NT2/D1 (cell line): ENCODE measurements around the gene LPP.

Source experiments
- DNase-seq: peaks from one replicate; pipeline ENCODE4 v3.0.0-alpha.2; 2011; ENCODE audit warnings: low read depth, low spot score
- H3K27me3 ChIP-seq: 2 replicates; pipeline ENCODE4 v1.6.0; 2011; ENCODE audit warnings: mild to moderate bottlenecking; ENCODE audit not compliant: insufficient read length, insufficient read depth
- H3K36me3 ChIP-seq: 2 replicates; pipeline ENCODE4 v1.6.1; 2011; ENCODE audit warnings: mild to moderate bottlenecking, low read length, mixed read lengths; ENCODE audit not compliant: insufficient read depth, insufficient read length
- H3K4me1 ChIP-seq: 2 replicates; pipeline ENCODE4 v1.5.1; 2011; ENCODE audit not compliant: insufficient read depth, insufficient read length
- H3K4me3 ChIP-seq: 2 replicates; pipeline ENCODE4 v1.5.1; 2011; ENCODE audit warnings: low read depth; ENCODE audit not compliant: insufficient read length
- H3K9ac ChIP-seq: 2 replicates; pipeline ENCODE4 v1.6.0; 2011; ENCODE audit warnings: low read depth; ENCODE audit not compliant: insufficient read length
- H3K9me3 ChIP-seq: 2 replicates; pipeline ENCODE4 v1.5.1; 2011; ENCODE audit warnings: mild to moderate bottlenecking, low read length; ENCODE audit not compliant: insufficient read depth
- SUZ12 ChIP-seq: IDR thresholded peaks from 2 replicates; pipeline ENCODE4 v1.6.1; 2011; ENCODE audit not compliant: insufficient read length, insufficient read depth; ENCODE audit errors: extremely low read depth
- YY1 ChIP-seq: IDR thresholded peaks from 2 replicates; pipeline ENCODE4 v1.6.1; 2011; ENCODE audit not compliant: insufficient read length, insufficient read depth
- ZNF274 ChIP-seq: IDR thresholded peaks from 2 replicates; pipeline ENCODE4 v1.6.1; 2011; ENCODE audit warnings: mild to moderate bottlenecking, low read depth, low read length

The LPP gene

GRCh38 chr3:188236271-188236670 is 82.3 kb downstream of the LPP start:
- no peak overlapping the region for H3K9ac ChIP-seq

GRCh38 chr3:188239035-188239434 is 85.1 kb downstream of the LPP start:
- H3K4me1 ChIP-seq, result no peaks in the 10 kb centered on the region
- no peak overlapping the region for H3K4me3 ChIP-seq
- no peak overlapping the region for H3K9ac ChIP-seq
- H3K27me3 ChIP-seq, result no peaks in the 10 kb centered on the region
- H3K9me3 ChIP-seq, result no peaks in the 10 kb centered on the region
- TF ChIP-seq ZNF274 (no peak), YY1 (no peak), SUZ12 (no peak)
- H3K36me3 ChIP-seq, result peaks cover 33% of the 10 kb centered on the region
- no peak for DNase-seq

More at GRCh38 chr3:188236271-188236670, 82.3 kb downstream of the LPP start:
- TF ChIP-seq SUZ12 (no peak), YY1 (no peak), ZNF274 (no peak)
- no peak overlapping the region for H3K4me3 ChIP-seq
- peaks cover 52% of the 10 kb centered on the region for H3K36me3 ChIP-seq
- no peaks in the 10 kb centered on the region for H3K4me1 ChIP-seq
- DNase-seq, result no peak
- H3K9me3 ChIP-seq, result no peaks in the 10 kb centered on the region
- H3K27me3 ChIP-seq, result no peaks in the 10 kb centered on the region

GRCh38 chr3:188239577-188239976 is 85.6 kb downstream of the LPP start:
- no peaks in the 10 kb centered on the region for H3K4me1 ChIP-seq
- TF ChIP-seq SUZ12, result no peak

GRCh38 chr3:188240189-188240981 is 86.4 kb downstream of the LPP start:
- Histone ChIP-seq H3K9me3 (no peaks in the 10 kb centered on the region), H3K4me1 (no peaks in the 10 kb centered on the region), H3K9ac (no peak overlapping the region), H3K27me3 (no peaks in the 10 kb centered on the region), H3K4me3 (no peak overlapping the region), H3K36me3 (peaks cover 24% of the 10 kb centered on the region)
- TF ChIP-seq YY1 (no peak), SUZ12 (no peak), ZNF274 (no peak)
- DNase-seq, result no peak

More at GRCh38 chr3:188239577-188239976, 85.6 kb downstream of the LPP start:
- H3K9ac ChIP-seq, result no peak overlapping the region
- H3K36me3 ChIP-seq, result peaks cover 28% of the 10 kb centered on the region
- H3K27me3 ChIP-seq, result no peaks in the 10 kb centered on the region
- H3K4me3 ChIP-seq, result no peak overlapping the region
- DNase-seq, result no peak
- H3K9me3 ChIP-seq, result no peaks in the 10 kb centered on the region

- no peak overlapping the region for H3K9ac ChIP-seq
- H3K36me3 ChIP-seq, result peaks cover 24% of the 10 kb centered on the region
- no peaks in the 10 kb centered on the region for H3K9me3 ChIP-seq
- H3K4me3 ChIP-seq, result no peak overlapping the region
- no peak for DNase-seq
- no peaks in the 10 kb centered on the region for H3K4me1 ChIP-seq
- TF ChIP-seq SUZ12, result no peak
- no peak for TF ChIP-seq ZNF274
- no peak for TF ChIP-seq YY1
- H3K27me3 ChIP-seq, result no peaks in the 10 kb centered on the region
Measured at GRCh38 chr3:188241072-188241471, 87.1 kb downstream of the LPP start.

GRCh38 chr3:188241883-188242282 is 87.9 kb downstream of the LPP start:
- Histone ChIP-seq H3K4me1 (no peaks in the 10 kb centered on the region), H3K9me3 (no peaks in the 10 kb centered on the region), H3K9ac (no peak overlapping the region), H3K27me3 (no peaks in the 10 kb centered on the region), H3K4me3 (no peak overlapping the region), H3K36me3 (peaks cover 24% of the 10 kb centered on the region)
- no peak for DNase-seq
- no peak for TF ChIP-seq YY1
- no peak for TF ChIP-seq ZNF274
- TF ChIP-seq SUZ12, result no peak

GRCh38 chr3:188242436-188243123 is 88.6 kb downstream of the LPP start:
- Histone ChIP-seq H3K9ac (no peak overlapping the region), H3K27me3 (no peaks in the 10 kb centered on the region), H3K36me3 (peaks cover 26% of the 10 kb centered on the region), H3K9me3 (no peaks in the 10 kb centered on the region), H3K4me1 (no peaks in the 10 kb centered on the region), H3K4me3 (no peak overlapping the region)
- no peak for TF ChIP-seq YY1
- no peak for TF ChIP-seq SUZ12
- no peak for TF ChIP-seq ZNF274
- no peak for DNase-seq
